GM21447 (cell line): ENCODE data around the gene SLC17A7.
"Not testable (repeated sequence)": the region's sequence is repeated elsewhere in the genome, so short reads cannot be mapped to it uniquely, and the experiment has no call there.

Source experiments
- ATAC-seq: cut with Tn5 transposase; IDR thresholded peaks from one replicate; pipeline ENCODE4 v1.9.1; 2021; ENCODE audit not compliant: unreplicated experiment

Gene SLC17A7

GRCh38 chr19:49445997-49446396, 4.7 kb upstream of the SLC17A7 start:
- ATAC-seq, result no peak

- not testable (repeated sequence) for ATAC-seq
These were observed 2.9 kb upstream of the SLC17A7 start for GRCh38 chr19:49444100-49444700.

- peak; percentile 77 for ATAC-seq
These were observed 2.2 kb upstream of the SLC17A7 start for GRCh38 chr19:49443366-49444099.

GRCh38 chr19:49442771-49443365, 1.5 kb upstream of the SLC17A7 start:
- peak; percentile 1 for ATAC-seq

GRCh38 chr19:49442354-49442753, 1.0 kb upstream of the SLC17A7 start:
- no peak for ATAC-seq

- no peak for ATAC-seq
These were observed 628 bp upstream of the SLC17A7 start for GRCh38 chr19:49441960-49442350.

GRCh38 chr19:49440439-49441209, 703 bp downstream of the SLC17A7 start:
- no peak for ATAC-seq

- ATAC-seq, result no peak
These were observed 1.5 kb downstream of the SLC17A7 start for GRCh38 chr19:49439836-49440235.

GRCh38 chr19:49438261-49438660, 3.1 kb downstream of the SLC17A7 start:
- ATAC-seq, result no peak

- ATAC-seq, result no peak
These were observed 4.1 kb downstream of the SLC17A7 start for GRCh38 chr19:49437231-49437630.

- no peak for ATAC-seq
These were observed 4.8 kb downstream of the SLC17A7 start for GRCh38 chr19:49436381-49437017.

GRCh38 chr19:49435670-49436069, 5.7 kb downstream of the SLC17A7 start:
- no peak for ATAC-seq

- no peak for ATAC-seq
These were observed 6.3 kb downstream of the SLC17A7 start for GRCh38 chr19:49434907-49435583.

GRCh38 chr19:49433240-49433901, 8.0 kb downstream of the SLC17A7 start:
- ATAC-seq, result no peak

GRCh38 chr19:49432141-49433073, 8.9 kb downstream of the SLC17A7 start:
- no peak for ATAC-seq

- ATAC-seq, result no peak
These were observed 10.0 kb downstream of the SLC17A7 start for GRCh38 chr19:49431330-49431749.

- ATAC-seq, result no peak
These were observed 10.5 kb downstream of the SLC17A7 start for GRCh38 chr19:49430678-49431329.

GRCh38 chr19:49430172-49430677, 11.1 kb downstream of the SLC17A7 start:
- ATAC-seq, result no peak
